ENCODE data around the gene INPP4A.

The INPP4A gene

DNA sequence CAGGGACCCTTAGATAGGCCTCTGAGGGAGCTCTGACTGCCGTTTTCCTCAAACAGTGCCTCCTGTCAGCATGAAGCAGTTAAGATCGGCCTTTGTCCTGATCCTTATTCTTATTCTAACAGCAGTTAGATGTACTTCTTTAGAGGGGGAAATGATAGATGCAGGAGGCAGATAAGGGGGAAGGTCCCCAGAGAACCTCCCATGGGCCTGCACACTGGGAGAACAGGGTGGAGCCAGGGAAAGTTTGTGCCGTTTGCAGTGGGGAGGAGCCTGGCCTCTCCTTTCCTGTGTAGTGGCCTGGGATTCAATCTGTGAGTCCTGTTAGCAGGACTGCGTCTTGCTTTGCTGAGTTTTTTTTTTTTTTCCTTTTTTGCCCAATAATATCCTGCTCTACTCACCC lies 7.9 kb upstream of the INPP4A start:
- DNase-seq (ENCODE audit: low read depth, low spot score), result no peak

GRCh38 chr2:98438190-98439133 lies 6.2 kb upstream of the INPP4A start:
- DNase-seq (ENCODE audit: low read depth, low spot score), result no peak

GRCh38 chr2:98441706-98442450 lies 2.8 kb upstream of the INPP4A start:
- no peak for DNase-seq (ENCODE audit: low read depth, low spot score)

GRCh38 chr2:98442488-98442887 lies 2.2 kb upstream of the INPP4A start:
- no peak for DNase-seq (ENCODE audit: low read depth, low spot score)

DNA sequence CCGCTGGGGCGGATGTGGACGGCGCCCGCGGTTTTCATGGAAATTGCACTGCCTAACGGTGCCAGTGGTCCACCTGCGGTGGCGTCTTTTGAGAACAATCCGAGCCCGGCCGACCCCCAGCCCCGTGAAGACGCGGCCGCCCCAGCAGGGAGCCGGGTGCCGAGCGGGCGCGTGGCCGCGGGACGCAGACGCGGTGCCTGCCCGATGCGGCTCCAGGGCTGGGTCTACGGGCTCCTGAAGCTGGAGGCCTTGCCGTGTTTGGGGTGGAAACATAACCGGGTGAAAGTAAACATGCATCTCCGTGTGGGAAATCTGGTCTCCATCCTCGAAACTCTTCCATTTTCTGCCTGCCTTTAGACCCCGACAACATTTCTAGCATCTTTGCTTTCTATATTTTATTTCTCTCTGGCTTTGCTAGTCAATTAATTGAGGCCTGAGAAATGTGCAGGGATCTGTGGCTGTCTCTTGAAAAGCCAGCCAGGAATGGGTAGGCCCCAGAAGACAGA lies 572 bp downstream of the INPP4A start:
- DNase-seq (ENCODE audit: low read depth, low spot score), result no peak

- peak; percentile 63 for DNase-seq (ENCODE audit: low read depth, low spot score)
These were observed 1.3 kb downstream of the INPP4A start for GRCh38 chr2:98445683-98446581.

DNA sequence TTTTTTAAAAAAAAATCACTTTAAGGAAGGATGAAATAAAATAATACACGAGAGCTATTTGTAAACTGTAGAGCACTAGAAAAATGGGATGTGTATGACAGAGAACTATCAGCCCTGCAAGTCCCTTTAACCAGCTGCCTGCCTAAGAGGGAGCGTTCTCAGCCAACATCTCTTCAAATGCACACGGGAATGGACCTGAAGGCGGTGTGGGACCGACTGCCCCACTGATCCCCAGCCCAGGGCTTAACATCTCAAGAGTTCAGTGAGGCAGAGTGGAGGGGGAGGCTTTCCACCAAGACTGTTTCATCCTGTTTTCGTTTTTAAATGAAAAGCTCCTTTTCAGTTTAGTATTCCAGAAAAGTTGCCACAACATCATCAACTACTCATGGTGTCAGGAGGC lies 2.2 kb downstream of the INPP4A start:
- no peak for DNase-seq (ENCODE audit: low read depth, low spot score)

DNA sequence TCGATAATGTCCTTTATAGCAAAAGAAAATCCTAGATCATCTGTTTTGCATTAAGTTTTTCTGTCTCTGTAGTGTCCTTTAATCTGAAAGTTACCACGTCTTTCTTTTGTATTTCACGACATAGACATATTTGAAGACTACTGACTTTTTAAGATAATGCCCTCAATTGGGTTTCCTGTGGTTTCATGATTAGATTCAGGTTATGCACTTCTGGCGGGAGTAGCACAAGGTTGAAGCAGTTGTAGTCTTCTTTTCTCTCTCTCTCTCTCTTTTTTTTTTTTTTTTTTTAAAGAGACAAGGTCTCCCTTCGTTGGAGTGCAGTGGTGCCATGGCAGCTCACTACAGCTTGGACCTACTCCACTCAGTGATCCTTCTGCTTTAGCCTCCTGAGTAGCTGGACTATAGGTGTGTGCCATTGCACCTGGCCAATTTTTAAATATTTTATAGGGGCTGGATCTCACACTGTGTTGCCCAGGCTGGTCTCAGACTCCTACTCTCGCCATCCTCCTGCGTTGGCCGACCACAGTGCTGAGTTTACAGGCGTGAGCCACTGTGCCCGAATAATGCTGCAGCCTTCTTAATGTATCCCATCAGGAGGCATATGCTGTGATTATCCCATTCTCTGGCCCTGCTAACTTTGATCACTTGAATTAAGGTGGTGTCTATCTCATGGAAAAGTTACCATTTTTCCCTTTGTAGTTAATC lies 3.9 kb downstream of the INPP4A start:
- no peak for DNase-seq (ENCODE audit: low read depth, low spot score)

- DNase-seq (ENCODE audit: low read depth, low spot score), result no peak
These were observed 7.9 kb downstream of the INPP4A start for GRCh38 chr2:98452396-98453027.

- no peak for DNase-seq (ENCODE audit: low read depth, low spot score)
These were observed 8.4 kb downstream of the INPP4A start for GRCh38 chr2:98453083-98453482.

GRCh38 chr2:98453531-98453930 lies 8.9 kb downstream of the INPP4A start:
- DNase-seq (ENCODE audit: low read depth, low spot score), result no peak

- no peak for DNase-seq (ENCODE audit: low read depth, low spot score)
These were observed 9.4 kb downstream of the INPP4A start for GRCh38 chr2:98454073-98454472.

- DNase-seq (ENCODE audit: low read depth, low spot score), result no peak
These were observed 10.0 kb downstream of the INPP4A start for GRCh38 chr2:98454500-98455235.

GRCh38 chr2:98455494-98455976 lies 10.9 kb downstream of the INPP4A start:
- DNase-seq (ENCODE audit: low read depth, low spot score), result no peak

DNA sequence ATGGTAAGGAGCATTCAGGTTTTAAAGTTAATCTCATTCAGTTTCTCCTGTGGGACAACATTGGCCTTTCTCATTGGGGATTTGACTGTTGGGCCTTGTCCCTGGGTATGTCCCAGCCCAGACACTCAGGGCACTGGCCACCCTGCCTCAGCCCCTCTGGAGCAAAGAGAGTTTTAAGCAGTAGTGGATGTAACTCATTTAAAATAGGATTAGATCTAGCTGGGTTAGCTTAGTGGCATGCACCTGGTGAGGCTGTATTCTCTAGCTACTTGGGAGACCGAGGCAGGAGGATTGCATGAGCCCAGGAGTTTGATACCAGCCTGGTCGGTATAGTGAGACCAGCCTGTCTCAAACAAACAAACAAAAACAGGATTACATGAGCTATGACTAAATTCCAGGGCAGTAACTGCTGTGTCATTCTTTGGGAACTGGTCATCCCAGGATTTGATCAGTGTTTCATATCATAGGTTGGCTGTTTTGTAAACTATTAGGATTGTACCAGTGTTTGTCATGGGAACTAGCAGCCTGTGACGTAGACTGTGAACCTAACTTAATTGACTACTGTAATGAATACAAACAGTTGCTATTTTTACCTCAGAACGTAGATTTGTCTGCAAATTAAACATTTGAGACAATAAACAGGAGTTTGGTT lies 12.5 kb downstream of the INPP4A start:
- no peak for DNase-seq (ENCODE audit: low read depth, low spot score)

DNA sequence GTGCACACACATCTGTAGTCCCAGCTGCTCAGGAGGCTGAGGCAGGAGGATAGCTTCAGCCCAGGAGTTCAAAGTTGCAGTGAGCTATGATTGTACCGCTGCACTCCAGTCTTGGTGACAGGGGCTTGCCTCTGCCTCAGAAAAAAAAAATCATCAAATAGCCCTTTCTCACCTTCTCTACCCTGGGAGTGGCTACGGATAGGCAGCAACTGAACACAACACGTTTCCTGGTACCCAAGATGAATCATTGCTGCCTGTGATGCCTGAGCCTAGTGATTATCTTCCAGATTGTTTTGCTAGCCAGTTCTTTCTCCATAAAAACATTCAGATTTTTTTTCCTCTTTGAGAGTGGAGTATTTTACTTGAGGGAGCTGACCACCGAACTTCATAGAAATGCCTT lies 13.5 kb downstream of the INPP4A start:
- no peak for DNase-seq (ENCODE audit: low read depth, low spot score)

DNA sequence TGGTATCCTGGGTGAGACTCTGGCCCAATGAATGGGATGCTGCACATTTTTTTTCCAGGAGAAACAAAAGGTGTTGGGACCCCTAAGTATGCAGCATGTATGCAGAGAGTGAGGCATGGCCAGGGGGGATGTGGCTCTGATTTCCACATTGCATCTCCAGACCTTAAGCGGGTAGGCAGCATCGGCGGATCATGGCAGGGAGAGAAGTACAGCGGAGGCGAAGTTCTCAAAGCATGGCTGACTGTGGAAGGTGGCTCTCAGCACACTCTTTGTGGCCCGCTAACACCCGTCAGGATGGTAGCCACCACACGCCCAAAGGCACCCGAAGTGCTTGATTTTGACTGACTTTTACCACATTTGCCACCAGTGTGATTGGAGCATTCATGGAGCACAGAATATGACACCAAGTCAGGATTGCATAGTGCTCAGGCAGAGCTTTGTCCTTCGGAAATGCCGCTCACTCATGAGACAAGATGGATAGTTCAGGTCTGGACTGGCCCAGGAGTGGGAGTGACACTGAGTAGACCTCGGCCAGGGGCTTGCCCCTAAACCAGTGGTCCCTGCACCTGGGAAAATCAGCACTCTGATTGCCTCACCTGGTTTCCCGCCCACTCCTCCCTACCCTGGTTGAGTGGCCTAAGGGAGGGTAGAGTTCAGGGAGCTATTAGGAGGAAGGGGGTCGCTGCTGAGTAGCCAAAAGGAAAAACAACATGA lies 14.2 kb downstream of the INPP4A start:
- DNase-seq (ENCODE audit: low read depth, low spot score), result no peak

DNA sequence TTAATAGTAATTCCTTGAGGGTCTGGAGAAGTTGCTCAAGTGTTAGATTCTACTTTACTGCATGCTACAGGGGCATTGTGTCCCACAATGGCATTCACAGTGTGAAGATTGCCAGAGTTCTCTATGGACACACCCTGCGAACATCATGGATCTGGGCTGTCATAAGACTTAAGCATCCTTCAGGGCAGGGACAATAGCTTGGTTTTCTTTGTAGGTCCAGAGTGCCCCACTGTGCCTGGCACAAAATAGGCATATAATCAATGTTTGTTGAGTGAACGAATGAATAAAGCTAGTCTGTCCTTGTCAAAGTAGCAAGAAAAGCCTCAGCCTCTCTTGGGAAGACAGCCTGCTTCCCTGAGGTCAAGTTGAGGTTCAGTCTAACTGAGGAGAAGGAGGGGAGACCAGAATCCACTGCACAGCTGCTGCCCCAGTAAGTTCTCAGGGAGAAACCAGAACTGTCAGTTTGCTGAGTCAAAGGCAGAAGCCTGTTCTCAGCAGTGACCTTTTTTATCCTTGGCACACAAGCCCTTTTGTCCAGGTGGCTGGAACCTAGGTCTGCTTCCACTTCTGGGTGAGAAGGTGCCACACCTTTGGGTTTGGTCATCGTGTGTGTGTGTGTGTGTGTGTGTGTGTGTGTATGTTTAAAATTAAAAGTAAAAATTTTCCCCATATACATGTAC lies 15.0 kb downstream of the INPP4A start:
- DNase-seq (ENCODE audit: low read depth, low spot score), result no peak
